ENCODE measurements around the gene CROT.

DNA sequence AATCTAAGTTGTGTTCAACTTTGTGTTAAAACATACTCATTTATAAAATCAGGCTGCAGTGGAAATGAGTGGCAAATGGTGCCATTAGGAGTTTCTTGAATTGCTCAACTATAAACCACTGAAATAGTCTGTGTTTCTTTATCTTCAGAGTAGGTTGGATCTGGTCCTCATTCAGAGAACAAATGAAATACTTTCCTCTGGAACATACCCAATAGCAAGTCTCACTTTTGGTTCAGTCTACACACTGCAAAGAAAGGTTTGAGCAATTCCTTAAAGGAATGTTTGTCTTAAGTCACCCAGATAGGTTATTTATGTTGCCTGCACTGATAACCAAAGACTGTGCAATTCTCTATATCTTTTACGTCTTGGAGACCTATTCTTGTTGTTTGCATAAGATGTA is 67.6 kb downstream of the CROT start:
- TF ChIP-seq EZH2 (IDR thresholded peaks at IDR 0.05) (no peak), POLR2AphosphoS5 (IDR thresholded peaks at IDR 0.05; ENCODE audit: borderline replicate concordance, low read depth, low read length) (no peak)
